ENCODE results near the gene MALAT1. TPM values are rescaled to one million over a fixed set of nuclear protein-coding genes. Genes with fewer than 3 reads are reported as not detected.

Gene MALAT1
- total and polyA plus RNA-seq, 11 donors, result 1,047 to 9,662 (median 6,450) TPM

GRCh38 chr11:65493367-65494176 lies 5.3 kb upstream of the MALAT1 start:
- Histone ChIP-seq H3K4me3 (peak overlapping the region in 7 of 12 donors; percentile 5 to 34 (median 13)), H3K27me3 (no peaks in the 10 kb centered on the region), H3K27ac (peak overlapping the region; percentile 90 to 100 (median 99)), H3K9me3 (no peaks in the 10 kb centered on the region), H3K36me3 (no peaks in the 10 kb centered on the region), H3K4me1 (peaks cover 48 to 91% (median 85%) of the 10 kb centered on the region in 12 donors)
- intact Hi-C loops (cut with DNase I), result loop anchor here in 4 of 10 donors (1.0 to 2.0 kb wide), 3 partner anchors 15 to 17 kb away; no protein-coding TSS in a partner anchor
- WGBS, 4 donors, result 31 to 41% (median 36%) methylated on average over 12 of the region's 12 CpGs
- peak; percentile 15 to 32 (median 24) for ATAC-seq
- TF ChIP-seq, protein P1, sequence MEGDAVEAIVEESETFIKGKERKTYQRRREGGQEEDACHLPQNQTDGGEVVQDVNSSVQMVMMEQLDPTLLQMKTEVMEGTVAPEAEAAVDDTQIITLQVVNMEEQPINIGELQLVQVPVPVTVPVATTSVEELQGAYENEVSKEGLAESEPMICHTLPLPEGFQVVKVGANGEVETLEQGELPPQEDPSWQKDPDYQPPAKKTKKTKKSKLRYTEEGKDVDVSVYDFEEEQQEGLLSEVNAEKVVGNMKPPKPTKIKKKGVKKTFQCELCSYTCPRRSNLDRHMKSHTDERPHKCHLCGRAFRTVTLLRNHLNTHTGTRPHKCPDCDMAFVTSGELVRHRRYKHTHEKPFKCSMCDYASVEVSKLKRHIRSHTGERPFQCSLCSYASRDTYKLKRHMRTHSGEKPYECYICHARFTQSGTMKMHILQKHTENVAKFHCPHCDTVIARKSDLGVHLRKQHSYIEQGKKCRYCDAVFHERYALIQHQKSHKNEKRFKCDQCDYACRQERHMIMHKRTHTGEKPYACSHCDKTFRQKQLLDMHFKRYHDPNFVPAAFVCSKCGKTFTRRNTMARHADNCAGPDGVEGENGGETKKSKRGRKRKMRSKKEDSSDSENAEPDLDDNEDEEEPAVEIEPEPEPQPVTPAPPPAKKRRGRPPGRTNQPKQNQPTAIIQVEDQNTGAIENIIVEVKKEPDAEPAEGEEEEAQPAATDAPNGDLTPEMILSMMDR (IDR thresholded peaks at IDR 0.05), result no peak
- TF ChIP-seq POLR2A (IDR thresholded peaks at IDR 0.05), result peak in 1 of 2 donors; percentile 93
- DNase-seq, result peak in 4 of 5 donors; percentile 78 to 92 (median 83)

- Histone ChIP-seq H3K36me3 (peaks cover 0 to 14% (median 4%) of the 10 kb centered on the region in 9 donors), H3K9me3 (no peaks in the 10 kb centered on the region), H3K27me3 (no peaks in the 10 kb centered on the region), H3K4me3 (peak overlapping the region in 11 of 12 donors; percentile 20 to 90 (median 70)), H3K4me1 (peaks cover 23 to 61% (median 55%) of the 10 kb centered on the region in 12 donors), H3K27ac (peak overlapping the region; percentile 90 to 100 (median 99))
- TF ChIP-seq, protein P1 (IDR thresholded peaks at IDR 0.05), result no peak
- intact Hi-C loops (cut with DNase I), result loop anchor here in 7 of 10 donors (1.0 to 5.0 kb wide), 4 partner anchors 19 to 74 kb away; partner anchors contain the start of gene NEAT1 (in 6 of the 7)
- DNase-seq (peak in 2 of 5 donors; percentile 32 to 45), ATAC-seq (no peak)
- 19 to 27% (median 21%) methylated on average over 15 of the region's 15 CpGs for WGBS, 4 donors
Observed at GRCh38 chr11:65496304-65497140, 2.3 kb upstream of the MALAT1 start.

- DNase-seq (peak; percentile 99 to 100 (median 99)), ATAC-seq (peak; percentile 77 to 93 (median 82))
- TF ChIP-seq, protein P1 (IDR thresholded peaks at IDR 0.05), result peak in 1 of 12 donors; percentile 8
- TF ChIP-seq POLR2A (IDR thresholded peaks at IDR 0.05), result peak; percentile 48 to 90
- H3K27me3 ChIP-seq, result no peaks in the 10 kb centered on the region
- no peaks in the 10 kb centered on the region for H3K9me3 ChIP-seq
- 0 to 1% (median 0%) methylated on average over 22 to 61 of the region's 61 CpGs for WGBS, 4 donors
- intact Hi-C loops (cut with DNase I), result loop anchor here in 9 of 10 donors (1.0 to 5.0 kb wide), 6 partner anchors 19 to 75 kb away; partner anchors contain the start of gene NEAT1 (in 7 of the 9)
- H3K4me3 ChIP-seq, result peak overlapping the region; percentile 52 to 90 (median 81)
- H3K36me3 ChIP-seq, result peaks cover 4 to 23% (median 13%) of the 10 kb centered on the region in 9 donors
- H3K4me1 ChIP-seq, result peaks cover 19 to 52% (median 47%) of the 10 kb centered on the region in 12 donors
- peak overlapping the region; percentile 90 to 100 (median 99) for H3K27ac ChIP-seq
Observed at GRCh38 chr11:65497141-65498041, 1.5 kb upstream of the MALAT1 start.

Data from heart left ventricle (tissue), 16 donors.